GM19099 (cell line): ENCODE data around the gene CHD9NB.

Experiments
- POLR2A ChIP-seq: IDR thresholded peaks from 3 replicates; pipeline ENCODE4 v1.6.1; 2011; ENCODE audit warnings: low read depth; ENCODE audit not compliant: insufficient read length; ENCODE audit errors: extremely low read depth

Gene CHD9NB

GRCh38 chr16:53045341-53046220 lies 7.1 kb downstream of the CHD9NB start:
- TF ChIP-seq POLR2A, result no peak

GRCh38 chr16:53043986-53044601 lies 8.6 kb downstream of the CHD9NB start:
- no peak for TF ChIP-seq POLR2A

- no peak for TF ChIP-seq POLR2A
Observed at GRCh38 chr16:53043428-53043831, 9.3 kb downstream of the CHD9NB start.

- no peak for TF ChIP-seq POLR2A
Observed at GRCh38 chr16:53042235-53042701, 10.4 kb downstream of the CHD9NB start.

GRCh38 chr16:53041320-53042051 lies 11.2 kb downstream of the CHD9NB start:
- TF ChIP-seq POLR2A, result no peak

GRCh38 chr16:53040788-53041187 lies 11.9 kb downstream of the CHD9NB start:
- no peak for TF ChIP-seq POLR2A

- TF ChIP-seq POLR2A, result no peak
Observed at GRCh38 chr16:53036066-53036465, 16.6 kb downstream of the CHD9NB start.

GRCh38 chr16:53035176-53035942 lies 17.3 kb downstream of the CHD9NB start:
- no peak for TF ChIP-seq POLR2A

- TF ChIP-seq POLR2A, result no peak
Observed at GRCh38 chr16:53034306-53034705, 18.4 kb downstream of the CHD9NB start.

GRCh38 chr16:53031323-53031942 lies 21.3 kb downstream of the CHD9NB start:
- no peak for TF ChIP-seq POLR2A

- no peak for TF ChIP-seq POLR2A
Observed at GRCh38 chr16:53029971-53030370, 22.7 kb downstream of the CHD9NB start.

GRCh38 chr16:53024045-53024444 lies 28.7 kb downstream of the CHD9NB start:
- no peak for TF ChIP-seq POLR2A

GRCh38 chr16:53022374-53022773 lies 30.3 kb downstream of the CHD9NB start:
- TF ChIP-seq POLR2A, result no peak

- TF ChIP-seq POLR2A, result no peak
Observed at GRCh38 chr16:53018834-53019416, 33.8 kb downstream of the CHD9NB start.
